HG03097 (cell line): ENCODE measurements around the gene TAF5L.
A peak's percentile ranks its signal among the peaks of the same experiment; 100 is the strongest.
"Not testable (repeated sequence)": the region's sequence is repeated elsewhere in the genome, so short reads cannot be mapped to it uniquely, and the experiment has no call there.

ENCODE experiments used
- ATAC-seq: cut with Tn5 transposase; IDR thresholded peaks from one replicate; pipeline ENCODE4 v1.9.1; 2021; ENCODE audit not compliant: unreplicated experiment, low FRiP score

Gene TAF5L

GRCh38 chr1:229643996-229644745 lies 18.2 kb upstream of the TAF5L start:
- no peak for ATAC-seq

- no peak for ATAC-seq
Measured at GRCh38 chr1:229642970-229643369, 17.0 kb upstream of the TAF5L start.

GRCh38 chr1:229642376-229642775 lies 16.5 kb upstream of the TAF5L start:
- ATAC-seq = no peak

GRCh38 chr1:229641306-229641705 lies 15.4 kb upstream of the TAF5L start:
- ATAC-seq = no peak

GRCh38 chr1:229640455-229640854 lies 14.5 kb upstream of the TAF5L start:
- no peak for ATAC-seq

GRCh38 chr1:229637746-229638145 lies 11.8 kb upstream of the TAF5L start:
- no peak for ATAC-seq

GRCh38 chr1:229636042-229636441 lies 10.1 kb upstream of the TAF5L start:
- ATAC-seq = no peak

- ATAC-seq = no peak
Measured at GRCh38 chr1:229631966-229632365, 6.0 kb upstream of the TAF5L start.

- no peak for ATAC-seq
Measured at GRCh38 chr1:229631148-229631547, 5.2 kb upstream of the TAF5L start.

- ATAC-seq = no peak
Measured at GRCh38 chr1:229629261-229629660, 3.3 kb upstream of the TAF5L start.

- ATAC-seq = no peak
Measured at GRCh38 chr1:229627003-229627402, 1.1 kb upstream of the TAF5L start.

- peak; percentile 33 for ATAC-seq
Measured at GRCh38 chr1:229625071-229625914, 629 bp downstream of the TAF5L start.

- ATAC-seq = no peak
Measured at GRCh38 chr1:229624521-229625070, 1.3 kb downstream of the TAF5L start.

GRCh38 chr1:229623838-229624237 lies 2.1 kb downstream of the TAF5L start:
- no peak for ATAC-seq

- ATAC-seq = no peak
Measured at GRCh38 chr1:229623225-229623624, 2.7 kb downstream of the TAF5L start.

- ATAC-seq = not testable (repeated sequence)
Measured at GRCh38 chr1:229622641-229623120, 3.2 kb downstream of the TAF5L start.

- ATAC-seq = no peak
Measured at GRCh38 chr1:229621663-229622062, 4.3 kb downstream of the TAF5L start.

- ATAC-seq = no peak
Measured at GRCh38 chr1:229620876-229621275, 5.0 kb downstream of the TAF5L start.

- no peak for ATAC-seq
Measured at GRCh38 chr1:229619614-229620013, 6.3 kb downstream of the TAF5L start.

GRCh38 chr1:229619002-229619401 lies 6.9 kb downstream of the TAF5L start:
- ATAC-seq = no peak

GRCh38 chr1:229617351-229618100 lies 8.4 kb downstream of the TAF5L start:
- ATAC-seq = no peak
